ENCODE data around the gene MAN2A2. TPM values are rescaled to one million over a fixed set of nuclear protein-coding genes. Genes with fewer than 3 reads are reported as not detected.

Gene MAN2A2
- total and polyA plus RNA-seq, 2 donors (not counting 3 experiments of a cell fraction or from before 2014, with no cell fraction given) = 60.9 to 77.7 TPM

- Histone ChIP-seq H3K9me3 (replicated peaks; ENCODE audit: control insufficient read depth, insufficient read depth, low read length) (no peaks in the 10 kb centered on the region), H3K79me2 (ENCODE audit: control insufficient read depth, insufficient read depth, low read length) (no peaks in the 10 kb centered on the region), H3K4me3 (replicated peaks in 1 of 3; ENCODE audit: insufficient read depth in 1 of 3, low read depth in 1 of 3, low read length in 3 of 3) (no peak overlapping the region), H3K9ac (replicated peaks; ENCODE audit: extremely low read depth, insufficient read depth, low read length) (no peak overlapping the region), H3K4me2 (ENCODE audit: insufficient read depth, low read length) (no peak overlapping the region), H4K20me1 (replicated peaks; ENCODE audit: control insufficient read depth, extremely low read depth, insufficient read depth, low read length) (no peaks in the 10 kb centered on the region), H3K27ac (ENCODE audit: insufficient read depth, low read depth, low read length) (no peak overlapping the region), H3K27me3 (ENCODE audit: control insufficient read depth in 2 of 2, insufficient read depth in 2 of 2, low read length in 2 of 2) (no peaks in the 10 kb centered on the region), H3K36me3 (ENCODE audit: control insufficient read depth in 2 of 2, extremely low read depth in 1 of 2, insufficient read depth in 2 of 2, low read length in 2 of 2) (peaks cover 7 to 34% of the 10 kb centered on the region in 2 experiments), H3K4me1 (ENCODE audit: control insufficient read depth, extremely low read depth, insufficient read depth, low read length) (no peaks in the 10 kb centered on the region), H2AFZ (ENCODE audit: low read depth, low read length) (no peak overlapping the region), H3K9me1 (replicated peaks; ENCODE audit: control insufficient read depth, extremely low read depth, insufficient read depth, low read length) (no peaks in the 10 kb centered on the region)
- ChIA-PET CTCF (interaction anchor here (0.8 to 3.5 kb wide), 2 partner anchors 9 to 84 kb away, joined by 3 to 29 read pairs; no protein-coding TSS in a partner anchor), POLR2A (no interaction called here)
- dilution Hi-C loops (cut with MboI; ENCODE audit: extremely low pct_ligation_motif_present, low sequenced_read_pairs) = no loop called here
- no peak for DNase-seq (ENCODE audit: low read depth, low spot score)
- intact Hi-C loops (cut with micrococcal nuclease) = no loop called here
- no peak for FAIRE-seq
- TSS peak; percentile 68 for BruUV-seq (replicated peaks)
- TF ChIP-seq, protein P1, sequence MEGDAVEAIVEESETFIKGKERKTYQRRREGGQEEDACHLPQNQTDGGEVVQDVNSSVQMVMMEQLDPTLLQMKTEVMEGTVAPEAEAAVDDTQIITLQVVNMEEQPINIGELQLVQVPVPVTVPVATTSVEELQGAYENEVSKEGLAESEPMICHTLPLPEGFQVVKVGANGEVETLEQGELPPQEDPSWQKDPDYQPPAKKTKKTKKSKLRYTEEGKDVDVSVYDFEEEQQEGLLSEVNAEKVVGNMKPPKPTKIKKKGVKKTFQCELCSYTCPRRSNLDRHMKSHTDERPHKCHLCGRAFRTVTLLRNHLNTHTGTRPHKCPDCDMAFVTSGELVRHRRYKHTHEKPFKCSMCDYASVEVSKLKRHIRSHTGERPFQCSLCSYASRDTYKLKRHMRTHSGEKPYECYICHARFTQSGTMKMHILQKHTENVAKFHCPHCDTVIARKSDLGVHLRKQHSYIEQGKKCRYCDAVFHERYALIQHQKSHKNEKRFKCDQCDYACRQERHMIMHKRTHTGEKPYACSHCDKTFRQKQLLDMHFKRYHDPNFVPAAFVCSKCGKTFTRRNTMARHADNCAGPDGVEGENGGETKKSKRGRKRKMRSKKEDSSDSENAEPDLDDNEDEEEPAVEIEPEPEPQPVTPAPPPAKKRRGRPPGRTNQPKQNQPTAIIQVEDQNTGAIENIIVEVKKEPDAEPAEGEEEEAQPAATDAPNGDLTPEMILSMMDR (IDR thresholded peaks at IDR 0.05; ENCODE audit: extremely low read depth in 1 of 2, insufficient read depth in 1 of 2, low read depth in 1 of 2, low read length in 2 of 2) = no peak
- no peak for TF ChIP-seq FOS (IDR thresholded peaks at IDR 0.05; ENCODE audit: borderline replicate concordance, insufficient read depth, low read length)
Measured at GRCh38 chr15:90966262-90966661, 63.2 kb downstream of the MAN2A2 start.

DNA sequence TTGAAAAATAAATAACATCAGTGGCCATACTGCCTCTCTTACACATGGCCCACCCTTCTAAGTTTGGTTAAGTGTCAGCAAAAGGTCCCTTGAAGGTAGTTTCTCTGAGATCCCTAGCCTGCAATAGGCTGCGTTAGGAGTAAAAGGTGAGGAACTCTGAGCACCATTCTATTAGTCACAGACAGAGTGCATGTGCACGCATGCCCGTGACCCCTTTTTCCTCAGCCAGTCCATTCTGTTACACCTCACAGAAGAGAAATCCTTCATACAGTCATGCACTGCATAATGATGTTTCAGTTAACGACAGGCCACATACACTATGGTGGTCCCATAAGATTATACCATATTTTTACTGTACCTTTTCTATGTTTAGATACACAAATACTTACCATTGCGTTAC, 64.1 kb downstream of the MAN2A2 start:
- no peaks in the 10 kb centered on the region for H3K27me3 ChIP-seq (ENCODE audit: control insufficient read depth in 2 of 2, insufficient read depth in 2 of 2, low read length in 2 of 2)
- FAIRE-seq = no peak
- POLR2A ChIA-PET = no interaction called here
- no peak overlapping the region for H3K4me3 ChIP-seq (replicated peaks in 1 of 3; ENCODE audit: insufficient read depth in 1 of 3, low read depth in 1 of 3, low read length in 3 of 3)
- H2AFZ ChIP-seq (ENCODE audit: low read depth, low read length) = no peak overlapping the region
- DNase-seq (ENCODE audit: low read depth, low spot score) = no peak
- H3K27ac ChIP-seq (ENCODE audit: insufficient read depth, low read depth, low read length) = no peak overlapping the region
- intact Hi-C loops (cut with micrococcal nuclease) (no loop called here), dilution Hi-C loops (cut with MboI; ENCODE audit: extremely low pct_ligation_motif_present, low sequenced_read_pairs) (no loop called here)
- H3K36me3 ChIP-seq (ENCODE audit: control insufficient read depth in 2 of 2, extremely low read depth in 1 of 2, insufficient read depth in 2 of 2, low read length in 2 of 2) = peaks cover 6 to 34% of the 10 kb centered on the region in 2 experiments
- CTCF ChIA-PET = interaction anchor here (3.5 kb wide), 1 partner anchor 10 kb away, joined by 29 read pairs; no protein-coding TSS in a partner anchor
- BruUV-seq (replicated peaks) = no TSS peak
- TF ChIP-seq POLR2A (IDR thresholded peaks at IDR 0.05; ENCODE audit: low read depth, low read length) (no peak), POLR2AphosphoS5 (IDR thresholded peaks at IDR 0.05; ENCODE audit: insufficient read depth, low read depth, low read length) (no peak), GATA2 (IDR thresholded peaks at IDR 0.05; ENCODE audit: insufficient read depth, insufficient read length, low read depth, low read length) (no peak), JUN (IDR thresholded peaks at IDR 0.05; ENCODE audit: borderline replicate concordance, insufficient read depth, insufficient read length, low read depth) (no peak), EZH2 (IDR thresholded peaks at IDR 0.05; ENCODE audit: borderline replicate concordance, low read depth, low read length, severe bottlenecking) (no peak), MAX (IDR thresholded peaks at IDR 0.05; ENCODE audit: insufficient read depth, insufficient read length) (no peak), FOS (IDR thresholded peaks at IDR 0.05; ENCODE audit: borderline replicate concordance, insufficient read depth, low read length) (no peak), MYC (IDR thresholded peaks at IDR 0.05; ENCODE audit: low read depth, low read length) (no peak)
- TF ChIP-seq, protein P1 (IDR thresholded peaks at IDR 0.05; ENCODE audit: extremely low read depth in 1 of 2, insufficient read depth in 1 of 2, low read depth in 1 of 2, low read length in 2 of 2) = no peak
- no peaks in the 10 kb centered on the region for H4K20me1 ChIP-seq (replicated peaks; ENCODE audit: control insufficient read depth, extremely low read depth, insufficient read depth, low read length)
- no peaks in the 10 kb centered on the region for H3K9me1 ChIP-seq (replicated peaks; ENCODE audit: control insufficient read depth, extremely low read depth, insufficient read depth, low read length)
- H3K9ac ChIP-seq (replicated peaks; ENCODE audit: extremely low read depth, insufficient read depth, low read length) = no peak overlapping the region
- H3K4me1 ChIP-seq (ENCODE audit: control insufficient read depth, extremely low read depth, insufficient read depth, low read length) = no peaks in the 10 kb centered on the region
- no peak overlapping the region for H3K4me2 ChIP-seq (ENCODE audit: insufficient read depth, low read length)
- H3K9me3 ChIP-seq (replicated peaks; ENCODE audit: control insufficient read depth, insufficient read depth, low read length) = no peaks in the 10 kb centered on the region
- no peaks in the 10 kb centered on the region for H3K79me2 ChIP-seq (ENCODE audit: control insufficient read depth, insufficient read depth, low read length)
